ENCODE results near the gene TRAFD1.

DNA sequence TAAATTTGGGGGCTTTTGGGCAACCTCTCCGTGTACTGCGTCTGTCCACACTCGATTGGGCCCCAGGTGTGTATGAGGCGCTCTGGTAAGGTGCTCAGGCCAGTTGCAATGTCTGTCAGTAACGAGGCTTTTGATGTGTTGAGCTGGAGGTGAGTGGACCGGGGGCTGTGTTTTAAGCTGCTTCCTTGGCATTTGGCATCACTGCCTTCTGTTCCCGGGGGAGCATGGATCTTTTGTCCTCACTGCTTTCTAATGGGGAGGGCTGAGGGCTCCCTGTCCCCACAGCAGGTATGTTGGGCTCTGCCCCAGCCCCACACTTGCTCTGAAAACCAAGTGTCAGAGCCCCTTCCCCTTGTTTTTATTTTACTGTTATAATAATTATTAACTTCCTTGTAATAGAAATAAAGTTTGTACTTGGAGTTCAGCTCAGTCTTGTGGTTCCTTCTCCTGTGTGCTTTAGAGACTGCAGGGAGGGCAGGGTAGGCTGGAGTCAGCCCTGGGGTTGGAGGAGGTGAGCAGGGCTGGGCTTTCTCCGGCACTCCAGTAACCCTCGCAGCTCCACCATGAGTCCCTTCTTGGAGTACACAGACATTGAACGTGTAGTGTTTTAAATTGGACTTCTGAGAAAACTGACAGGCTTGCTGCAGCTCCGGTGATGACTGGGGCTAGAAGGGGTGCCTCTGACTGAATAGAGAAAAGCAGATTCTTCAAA, 28.0 kb downstream of the TRAFD1 start:
- TF ChIP-seq, protein P1, sequence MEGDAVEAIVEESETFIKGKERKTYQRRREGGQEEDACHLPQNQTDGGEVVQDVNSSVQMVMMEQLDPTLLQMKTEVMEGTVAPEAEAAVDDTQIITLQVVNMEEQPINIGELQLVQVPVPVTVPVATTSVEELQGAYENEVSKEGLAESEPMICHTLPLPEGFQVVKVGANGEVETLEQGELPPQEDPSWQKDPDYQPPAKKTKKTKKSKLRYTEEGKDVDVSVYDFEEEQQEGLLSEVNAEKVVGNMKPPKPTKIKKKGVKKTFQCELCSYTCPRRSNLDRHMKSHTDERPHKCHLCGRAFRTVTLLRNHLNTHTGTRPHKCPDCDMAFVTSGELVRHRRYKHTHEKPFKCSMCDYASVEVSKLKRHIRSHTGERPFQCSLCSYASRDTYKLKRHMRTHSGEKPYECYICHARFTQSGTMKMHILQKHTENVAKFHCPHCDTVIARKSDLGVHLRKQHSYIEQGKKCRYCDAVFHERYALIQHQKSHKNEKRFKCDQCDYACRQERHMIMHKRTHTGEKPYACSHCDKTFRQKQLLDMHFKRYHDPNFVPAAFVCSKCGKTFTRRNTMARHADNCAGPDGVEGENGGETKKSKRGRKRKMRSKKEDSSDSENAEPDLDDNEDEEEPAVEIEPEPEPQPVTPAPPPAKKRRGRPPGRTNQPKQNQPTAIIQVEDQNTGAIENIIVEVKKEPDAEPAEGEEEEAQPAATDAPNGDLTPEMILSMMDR (IDR thresholded peaks at IDR 0.05): no peak
- no peak for TF ChIP-seq EP300 (IDR thresholded peaks at IDR 0.05)
- no peak for TF ChIP-seq POLR2A (IDR thresholded peaks at IDR 0.05)
- no peak for TF ChIP-seq POLR2AphosphoS5 (IDR thresholded peaks at IDR 0.05)
